CD8-positive, alpha-beta memory T cell (primary cell): ENCODE measurements around the gene PFKL. TPM values are rescaled to one million over a fixed set of nuclear protein-coding genes. Genes with fewer than 3 reads are reported as not detected.
A peak's percentile ranks its signal among the peaks of the same experiment; 100 is the strongest.

ENCODE experiments used
- CTCF ChIA-PET: fragments of 350-600 bp; sonication (Branson Sonifier 250); formaldehyde crosslinking; loops from one replicate; lab custom pipeline; 2021; ENCODE audit warnings: antibody characterized with exemption; lab: Charles Lee
- POLR2A ChIA-PET: fragments of 350-600 bp; sonication (Branson Sonifier 250); formaldehyde crosslinking; loops from one replicate; lab custom pipeline; 2021; ENCODE audit warnings: antibody characterized with exemption; lab: Charles Lee
- DNase-seq, 5 donors: peaks; one replicate each; pipeline versions ENCODE4 v3.0.0 to v3.0.0-alpha.2; 2020 to 2022; ENCODE audit warnings: mixed read lengths in 1 of 5
- H3K27ac ChIP-seq: one replicate; pipeline ENCODE4 v1.7.0; 2013; ENCODE audit warnings: low read depth, mild to moderate bottlenecking, low read length, moderate library complexity
- H3K27me3 ChIP-seq: 2 replicates; pipeline ENCODE4 v1.7.0; 2013; ENCODE audit warnings: low read length, mild to moderate bottlenecking; ENCODE audit not compliant: insufficient read depth, poor library complexity, severe bottlenecking
- H3K36me3 ChIP-seq: 2 replicates; pipeline ENCODE4 v1.7.0; 2013; ENCODE audit warnings: mild to moderate bottlenecking, low read length, moderate library complexity; ENCODE audit not compliant: insufficient read depth
- H3K4me1 ChIP-seq: 2 replicates; pipeline ENCODE4 v1.7.0; 2013; ENCODE audit warnings: mild to moderate bottlenecking, low read length, moderate library complexity; ENCODE audit not compliant: insufficient read depth
- H3K4me3 ChIP-seq: 2 replicates; pipeline ENCODE4 v1.7.0; 2013; ENCODE audit warnings: mild to moderate bottlenecking, low read length
- H3K9me3 ChIP-seq: 2 replicates; pipeline ENCODE4 v1.7.0; 2013; ENCODE audit warnings: mild to moderate bottlenecking, low read length
- H3K27ac Mint-ChIP-seq, 8 donors: one replicate each; pipeline ENCODE4 v1.8.0; 2020 to 2021; ENCODE audit warnings: mixed read lengths in 8 of 8, mild to moderate bottlenecking in 6 of 8, inconsistent platforms in 3 of 8, moderate library complexity in 3 of 8
- H3K27me3 Mint-ChIP-seq, 2 donors: one replicate each; pipeline ENCODE4 v1.8.0; 2020 to 2021; ENCODE audit warnings: mixed read lengths in 2 of 2, mild to moderate bottlenecking in 1 of 2, moderate library complexity in 1 of 2
- H3K36me3 Mint-ChIP-seq, 3 donors: one replicate each; pipeline ENCODE4 v1.8.0; 2020 to 2021; ENCODE audit warnings: mixed read lengths in 3 of 3, inconsistent platforms in 1 of 3, mild to moderate bottlenecking in 1 of 3
- H3K4me1 Mint-ChIP-seq, 3 donors: one replicate each; pipeline ENCODE4 v1.8.0; 2020 to 2021; ENCODE audit warnings: mixed read lengths in 3 of 3, inconsistent platforms in 1 of 3, mild to moderate bottlenecking in 1 of 3
- H3K4me3 Mint-ChIP-seq, 7 donors: one replicate each; pipeline ENCODE4 v1.8.0; 2020 to 2021; ENCODE audit warnings: mixed read lengths in 7 of 7, mild to moderate bottlenecking in 6 of 7, moderate library complexity in 4 of 7, inconsistent platforms in 2 of 7
- H3K9me3 Mint-ChIP-seq, 5 donors: one replicate each; pipeline ENCODE4 v1.8.0; 2020 to 2022; ENCODE audit warnings: mixed read lengths in 5 of 5, mild to moderate bottlenecking in 3 of 5, moderate library complexity in 2 of 5, inconsistent platforms in 1 of 5
- polyA plus RNA-seq: library from polyadenylated mRNA; unstranded; fragments of 300-500 nt; fragmentation: Illumina TruSeq; gene quantifications from one replicate; pipeline ENCODE4 v1.2.3, GENCODE V29; 2021
- total RNA-seq, 2 experiments: library from RNA; stranded (reverse); gene quantifications; one replicate each; pipeline ENCODE4 v1.2.3, GENCODE V29; 2021

Gene PFKL
- total and polyA plus RNA-seq, 3 experiments from 2014 or later, result 105 to 129 (median 122) TPM

DNA sequence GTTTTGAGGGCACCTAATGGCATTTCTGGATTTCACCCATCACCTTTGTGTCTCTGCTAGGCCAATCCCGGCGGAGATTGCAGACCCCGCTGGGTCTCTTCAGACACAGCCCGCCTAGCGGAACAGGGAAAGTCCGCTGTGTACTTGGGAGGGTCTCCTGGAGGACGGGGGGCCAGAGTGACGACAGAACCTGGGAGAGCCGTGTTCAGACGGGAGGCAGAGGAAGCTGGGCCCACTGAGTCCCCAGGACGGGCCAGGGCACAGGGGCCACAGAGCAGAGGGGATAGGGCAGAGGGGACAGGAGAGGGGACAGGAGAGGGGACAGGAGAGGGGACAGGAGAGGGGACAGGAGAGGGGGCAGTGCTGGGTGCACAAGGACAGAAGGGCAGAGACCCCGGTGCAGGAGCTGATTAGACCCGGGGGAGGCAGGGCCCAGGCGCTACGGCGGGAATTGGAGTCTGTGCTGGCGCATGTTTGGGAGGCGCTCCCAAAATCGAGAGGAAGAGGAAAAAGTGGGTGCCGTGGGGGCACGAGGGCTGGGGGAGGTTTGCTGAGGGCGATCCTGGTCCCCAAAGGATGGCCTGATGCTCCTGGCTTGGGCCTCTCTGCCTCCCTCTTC lies 66.2 kb downstream of the PFKL start:
- H3K4me3 ChIP-seq, result no peak overlapping the region
- CTCF ChIA-PET, result no interaction called here
- no peak overlapping the region for H3K27ac ChIP-seq
- no peak overlapping the region for H3K27ac Mint-ChIP-seq
- POLR2A ChIA-PET, result no interaction called here
- H3K4me1 ChIP-seq, result no peaks in the 10 kb centered on the region
- H3K27me3 ChIP-seq, result no peaks in the 10 kb centered on the region
- peaks cover 6% of the 10 kb centered on the region for H3K9me3 ChIP-seq
- no peaks in the 10 kb centered on the region for H3K36me3 ChIP-seq
- no peak overlapping the region for H3K4me3 Mint-ChIP-seq
- H3K36me3 Mint-ChIP-seq, result peaks cover 0 to 6% (median 2%) of the 10 kb centered on the region in 3 donors
- H3K4me1 Mint-ChIP-seq, result no peaks in the 10 kb centered on the region
- peaks cover 0 to 6% of the 10 kb centered on the region in 2 donors for H3K27me3 Mint-ChIP-seq
- H3K9me3 Mint-ChIP-seq, result peaks cover 3 to 11% (median 9%) of the 10 kb centered on the region in 5 donors
- DNase-seq, result peak in 1 of 5 donors; percentile 26

DNA sequence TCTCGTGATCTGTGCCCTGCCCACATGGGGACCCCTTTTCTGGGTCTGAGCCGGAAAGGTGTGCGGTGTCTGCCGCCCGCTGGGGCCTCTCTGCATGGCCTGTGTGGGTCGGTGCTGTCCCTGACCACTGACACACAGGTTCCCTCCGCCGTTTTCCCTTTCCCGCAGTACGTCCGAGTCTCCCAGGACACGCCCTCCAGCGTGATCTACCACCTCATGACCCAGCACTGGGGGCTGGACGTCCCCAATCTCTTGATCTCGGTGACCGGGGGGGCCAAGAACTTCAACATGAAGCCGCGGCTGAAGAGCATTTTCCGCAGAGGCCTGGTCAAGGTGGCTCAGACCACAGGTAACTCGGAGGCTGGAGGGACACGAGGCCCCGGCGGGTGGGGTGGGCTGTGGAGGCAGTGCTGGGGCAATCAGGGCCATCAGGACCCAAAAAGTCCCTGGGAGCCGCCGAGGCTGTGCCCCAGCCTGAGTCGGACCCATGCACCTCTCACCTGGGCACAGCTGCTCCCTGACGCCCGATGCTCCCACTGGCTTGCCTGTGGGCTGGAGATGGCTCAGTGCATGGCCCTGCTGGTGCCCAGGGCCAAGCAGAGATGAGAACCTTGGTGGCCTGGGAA lies 66.8 kb downstream of the PFKL start:
- no peak overlapping the region for H3K4me3 Mint-ChIP-seq
- Histone ChIP-seq H3K4me3 (no peak overlapping the region), H3K4me1 (no peaks in the 10 kb centered on the region), H3K36me3 (no peaks in the 10 kb centered on the region), H3K27ac (no peak overlapping the region), H3K27me3 (no peaks in the 10 kb centered on the region), H3K9me3 (peaks cover 6% of the 10 kb centered on the region)
- peaks cover 3 to 11% (median 9%) of the 10 kb centered on the region in 5 donors for H3K9me3 Mint-ChIP-seq
- ChIA-PET POLR2A (no interaction called here), CTCF (no interaction called here)
- DNase-seq, result peak in 1 of 5 donors; percentile 43
- H3K36me3 Mint-ChIP-seq, result peaks cover 0 to 6% (median 2%) of the 10 kb centered on the region in 3 donors
- peaks cover 0 to 6% of the 10 kb centered on the region in 2 donors for H3K27me3 Mint-ChIP-seq
- no peaks in the 10 kb centered on the region for H3K4me1 Mint-ChIP-seq
- H3K27ac Mint-ChIP-seq, result no peak overlapping the region

DNA sequence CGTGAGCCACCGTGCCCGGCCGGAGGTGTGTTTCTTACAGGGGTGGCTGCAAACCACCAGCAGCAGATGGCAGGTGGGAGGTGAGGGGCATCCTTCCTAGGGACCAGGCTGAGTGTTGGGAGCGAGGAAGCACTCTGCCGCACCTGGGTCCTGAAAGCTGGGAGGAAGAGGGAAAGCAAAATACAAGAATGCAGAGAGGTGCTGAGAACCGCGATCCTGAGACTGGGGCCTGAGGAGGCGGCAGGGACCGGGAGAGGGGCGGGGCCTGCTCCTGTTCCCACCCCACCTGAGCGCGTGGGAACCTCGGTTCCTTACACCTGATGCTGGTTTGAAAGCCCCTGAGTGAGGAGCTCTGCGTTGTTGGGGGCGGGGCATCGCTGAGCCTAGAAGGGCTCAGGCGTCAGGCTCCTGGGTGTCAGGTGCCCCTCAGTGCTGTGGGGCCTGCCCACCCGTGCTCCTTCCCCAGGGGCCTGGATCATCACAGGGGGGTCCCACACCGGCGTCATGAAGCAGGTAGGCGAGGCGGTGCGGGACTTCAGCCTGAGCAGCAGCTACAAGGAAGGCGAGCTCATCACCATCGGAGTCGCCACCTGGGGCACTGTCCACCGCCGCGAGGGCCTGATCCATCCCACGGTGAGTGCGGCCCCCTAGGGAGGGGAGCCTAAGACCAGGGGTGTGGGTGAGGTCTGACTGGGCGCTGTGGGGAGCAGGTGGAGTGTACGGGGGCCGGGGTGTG lies 69.0 kb downstream of the PFKL start:
- ChIA-PET CTCF (no interaction called here), POLR2A (no interaction called here)
- peaks cover 4% of the 10 kb centered on the region for H3K4me1 ChIP-seq
- no peak overlapping the region for H3K4me3 ChIP-seq
- no peak overlapping the region for H3K27ac ChIP-seq
- peaks cover 0 to 2% (median 0%) of the 10 kb centered on the region in 5 donors for H3K9me3 Mint-ChIP-seq
- DNase-seq, result peak in 1 of 5 donors; percentile 47
- no peaks in the 10 kb centered on the region for H3K27me3 ChIP-seq
- no peaks in the 10 kb centered on the region for H3K36me3 Mint-ChIP-seq
- H3K4me3 Mint-ChIP-seq, result no peak overlapping the region
- peaks cover 5 to 6% (median 5%) of the 10 kb centered on the region in 3 donors for H3K4me1 Mint-ChIP-seq
- no peaks in the 10 kb centered on the region for H3K36me3 ChIP-seq
- H3K27ac Mint-ChIP-seq, result no peak overlapping the region
- no peaks in the 10 kb centered on the region for H3K27me3 Mint-ChIP-seq
- no peaks in the 10 kb centered on the region for H3K9me3 ChIP-seq

DNA sequence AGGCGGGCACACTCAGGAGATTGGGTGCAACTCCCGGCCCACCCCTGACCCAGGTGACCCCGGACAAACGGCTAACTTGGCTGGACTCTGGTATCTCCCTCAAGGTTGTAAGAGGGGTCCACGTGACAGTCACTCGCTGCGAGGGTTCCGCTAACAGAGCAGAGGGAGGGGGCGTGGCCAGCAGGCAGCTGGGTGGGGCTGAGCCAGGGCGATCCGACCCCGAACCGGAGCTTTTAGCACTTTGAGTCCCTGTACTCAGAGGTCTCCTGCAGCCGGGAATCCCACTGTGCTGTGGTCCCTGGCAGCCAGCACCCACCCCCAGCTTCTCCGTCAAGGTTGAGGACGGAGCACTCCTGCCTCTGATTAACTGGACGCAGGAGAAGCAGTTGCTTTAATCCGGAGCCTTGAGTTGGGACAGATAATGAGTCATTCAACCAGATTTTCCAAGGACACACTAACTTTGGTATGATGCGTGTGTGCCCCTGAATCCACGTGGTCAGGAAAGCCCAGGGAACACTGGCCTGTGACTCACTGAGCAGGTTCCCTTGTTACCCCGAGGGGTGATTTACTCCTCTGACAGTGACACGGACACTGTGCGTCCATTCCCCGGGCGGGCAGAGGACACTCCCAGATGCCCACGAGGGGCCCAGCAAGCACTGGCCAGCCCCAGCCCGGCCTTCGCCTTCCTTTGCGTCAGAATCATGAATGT lies 70.3 kb downstream of the PFKL start:
- Histone ChIP-seq H3K27ac (no peak overlapping the region), H3K36me3 (no peaks in the 10 kb centered on the region), H3K4me3 (no peak overlapping the region), H3K4me1 (peaks cover 17% of the 10 kb centered on the region), H3K27me3 (no peaks in the 10 kb centered on the region), H3K9me3 (no peaks in the 10 kb centered on the region)
- Mint-ChIP-seq H3K27ac (no peak overlapping the region), H3K9me3 (peaks cover 0 to 3% (median 0%) of the 10 kb centered on the region in 5 donors), H3K27me3 (peaks cover 0 to 3% of the 10 kb centered on the region in 2 donors), H3K36me3 (no peaks in the 10 kb centered on the region), H3K4me1 (peaks cover 15 to 18% (median 17%) of the 10 kb centered on the region in 3 donors), H3K4me3 (no peak overlapping the region)
- peak in 1 of 5 donors; percentile 46 for DNase-seq
- ChIA-PET POLR2A (no interaction called here), CTCF (no interaction called here)

DNA sequence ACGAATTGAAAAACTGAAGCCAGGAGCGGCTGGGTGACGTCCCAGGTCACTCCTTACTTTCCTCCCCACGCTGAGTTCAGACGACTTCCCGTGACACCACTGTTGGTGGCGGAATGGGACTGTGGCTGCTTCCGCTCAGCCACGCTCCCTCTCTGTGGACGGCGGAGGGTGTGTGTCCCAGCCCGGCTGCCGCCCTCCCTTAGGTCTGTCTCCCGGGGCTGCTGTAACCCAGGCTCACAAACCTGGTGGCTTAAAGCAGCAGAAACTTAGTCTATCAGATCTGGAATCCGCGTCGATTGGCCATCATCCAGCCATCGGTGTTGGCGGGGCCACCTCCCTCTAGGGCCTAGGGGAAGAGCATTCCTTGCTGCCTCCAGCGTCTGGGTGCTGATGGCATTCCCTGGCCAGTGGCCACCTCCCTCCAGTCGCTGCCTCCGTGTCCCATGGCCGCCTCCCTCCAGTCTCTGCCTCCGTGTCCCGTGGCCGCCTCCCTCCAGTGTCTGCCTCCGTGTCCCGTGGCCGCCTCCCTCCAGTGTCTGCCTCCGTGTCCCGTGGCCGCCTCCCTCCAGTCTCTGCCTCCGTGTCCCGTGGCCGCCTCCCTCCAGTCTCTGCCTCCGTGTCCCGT lies 71.0 kb downstream of the PFKL start:
- Histone ChIP-seq H3K4me3 (no peak overlapping the region), H3K36me3 (no peaks in the 10 kb centered on the region), H3K27me3 (peaks cover 4% of the 10 kb centered on the region), H3K9me3 (no peaks in the 10 kb centered on the region), H3K27ac (no peak overlapping the region), H3K4me1 (peaks cover 24% of the 10 kb centered on the region)
- Mint-ChIP-seq H3K4me3 (no peak overlapping the region), H3K4me1 (peaks cover 22 to 26% (median 24%) of the 10 kb centered on the region in 3 donors), H3K9me3 (peaks cover 0 to 4% (median 0%) of the 10 kb centered on the region in 5 donors), H3K27ac (no peak overlapping the region), H3K36me3 (no peaks in the 10 kb centered on the region), H3K27me3 (peaks cover 0 to 6% of the 10 kb centered on the region in 2 donors)
- POLR2A ChIA-PET, result no interaction called here
- CTCF ChIA-PET, result no interaction called here
- peak in 1 of 5 donors; percentile 15 for DNase-seq

DNA sequence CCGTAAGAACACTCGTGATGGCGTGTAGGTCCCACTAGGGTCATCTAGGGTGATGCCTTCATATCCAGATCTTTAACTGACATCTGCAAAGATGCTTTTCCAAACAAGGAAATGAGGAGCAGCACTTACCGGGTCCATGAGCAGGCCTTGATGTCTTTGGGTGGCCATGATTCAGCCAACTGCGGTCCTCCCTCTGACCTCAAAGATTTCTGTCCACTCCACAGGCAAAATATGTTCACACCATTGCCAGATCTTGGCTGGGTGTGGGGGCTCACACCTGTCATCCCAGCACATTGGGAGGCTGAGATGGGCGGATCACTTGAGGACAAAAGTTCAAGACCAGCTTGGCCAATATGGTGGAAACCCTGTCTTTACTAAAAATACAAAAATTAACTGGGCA lies 71.7 kb downstream of the PFKL start:
- ChIA-PET POLR2A (no interaction called here), CTCF (no interaction called here)
- no peak overlapping the region for H3K4me3 ChIP-seq
- H3K4me1 ChIP-seq, result peaks cover 31% of the 10 kb centered on the region
- Mint-ChIP-seq H3K36me3 (no peaks in the 10 kb centered on the region), H3K4me1 (peaks cover 27 to 33% (median 29%) of the 10 kb centered on the region in 3 donors), H3K4me3 (no peak overlapping the region), H3K9me3 (peaks cover 0 to 4% (median 0%) of the 10 kb centered on the region in 5 donors), H3K27me3 (peaks cover 0 to 6% of the 10 kb centered on the region in 2 donors), H3K27ac (no peak overlapping the region)
- DNase-seq, result peak in 1 of 5 donors; percentile 16
- peaks cover 8% of the 10 kb centered on the region for H3K27me3 ChIP-seq
- H3K27ac ChIP-seq, result no peak overlapping the region
- no peaks in the 10 kb centered on the region for H3K9me3 ChIP-seq
- H3K36me3 ChIP-seq, result no peaks in the 10 kb centered on the region

DNA sequence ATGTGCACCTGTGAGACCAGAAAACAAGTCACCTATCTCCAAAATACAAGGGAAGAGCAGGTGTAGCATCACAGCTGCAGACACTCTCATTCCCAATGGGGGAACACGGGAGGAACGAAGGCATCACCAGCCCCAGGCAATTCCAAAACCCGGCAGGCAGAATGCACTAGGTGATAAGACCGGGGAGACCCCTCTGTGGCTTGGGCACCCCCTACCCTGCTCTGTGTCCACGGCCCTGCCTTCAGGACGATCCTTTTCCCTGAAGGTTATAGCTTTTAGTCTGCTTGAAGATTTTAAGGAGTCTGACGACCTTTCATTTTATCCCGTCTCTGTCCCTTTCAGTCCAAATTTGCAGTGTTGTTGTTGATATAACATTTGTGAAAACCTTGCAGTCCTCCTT lies 72.8 kb downstream of the PFKL start:
- H3K27me3 Mint-ChIP-seq, result peaks cover 0 to 6% of the 10 kb centered on the region in 2 donors
- CTCF ChIA-PET, result no interaction called here
- H3K9me3 ChIP-seq, result no peaks in the 10 kb centered on the region
- POLR2A ChIA-PET, result no interaction called here
- H3K27ac ChIP-seq, result no peak overlapping the region
- no peak overlapping the region for H3K27ac Mint-ChIP-seq
- peaks cover 8% of the 10 kb centered on the region for H3K27me3 ChIP-seq
- peaks cover 27 to 33% (median 29%) of the 10 kb centered on the region in 3 donors for H3K4me1 Mint-ChIP-seq
- peaks cover 32% of the 10 kb centered on the region for H3K4me1 ChIP-seq
- H3K4me3 Mint-ChIP-seq, result no peak overlapping the region
- H3K4me3 ChIP-seq, result no peak overlapping the region
- H3K36me3 Mint-ChIP-seq, result no peaks in the 10 kb centered on the region
- peak in 1 of 5 donors; percentile 35 for DNase-seq
- H3K36me3 ChIP-seq, result no peaks in the 10 kb centered on the region
- peaks cover 0 to 4% (median 0%) of the 10 kb centered on the region in 5 donors for H3K9me3 Mint-ChIP-seq
